GM04503 (cell line): Measurements from ENCODE around the gene CLIC1.
"Not testable (repeated sequence)": the region's sequence is repeated elsewhere in the genome, so short reads cannot be mapped to it uniquely, and the experiment has no call there.

Experiments used
- DNase-seq: peaks from one replicate; pipeline ENCODE4 v3.0.0-alpha.2; 2012; ENCODE audit warnings: low read depth

Gene CLIC1

GRCh38 chr6:31722173-31722572, 14.2 kb downstream of the CLIC1 start:
- no peak for DNase-seq

GRCh38 chr6:31721351-31722020, 14.8 kb downstream of the CLIC1 start, which contains the start of gene LY6G6C:
Gene LY6G6C (minus strand): TSS chr6:31721746. CDS start chr6:31721679, 67 bp downstream.
- no peak for DNase-seq

GRCh38 chr6:31720196-31720770, 16.0 kb downstream of the CLIC1 start:
- DNase-seq: no peak

GRCh38 chr6:31719001-31719400, 17.3 kb downstream of the CLIC1 start:
- DNase-seq: no peak

GRCh38 chr6:31718265-31718664, 18.1 kb downstream of the CLIC1 start:
- DNase-seq: no peak

- no peak for DNase-seq
Measured at GRCh38 chr6:31717499-31718222, 18.7 kb downstream of the CLIC1 start.

GRCh38 chr6:31715022-31715958, 21.0 kb downstream of the CLIC1 start, which contains the start of gene LY6G6D:
Gene LY6G6D (plus strand): TSS chr6:31715348. CDS start chr6:31715356, 8 bp downstream.
- DNase-seq: no peak

- no peak for DNase-seq
Measured at GRCh38 chr6:31713991-31714684, 22.2 kb downstream of the CLIC1 start.

- DNase-seq: no peak
Measured at GRCh38 chr6:31713465-31713864, 22.9 kb downstream of the CLIC1 start.

- no peak for DNase-seq
Measured at GRCh38 chr6:31712296-31712695, 24.0 kb downstream of the CLIC1 start.

GRCh38 chr6:31711233-31711632, 25.1 kb downstream of the CLIC1 start:
- no peak for DNase-seq

GRCh38 chr6:31710523-31711219, 25.7 kb downstream of the CLIC1 start:
- no peak for DNase-seq

- not testable (repeated sequence) for DNase-seq
Measured at GRCh38 chr6:31709157-31709556, 27.2 kb downstream of the CLIC1 start.

GRCh38 chr6:31708224-31708623, 28.1 kb downstream of the CLIC1 start:
- no peak for DNase-seq

- no peak for DNase-seq
Measured at GRCh38 chr6:31707701-31708100, 28.6 kb downstream of the CLIC1 start.

GRCh38 chr6:31706599-31706998, 29.7 kb downstream of the CLIC1 start, which contains the start of gene LY6G6F:
Gene LY6G6F (plus strand): TSS chr6:31706866. CDS start chr6:31706907, 41 bp downstream.
- DNase-seq: no peak

GRCh38 chr6:31705931-31706330, 30.4 kb downstream of the CLIC1 start:
- DNase-seq: no peak

GRCh38 chr6:31702819-31703716, 33.3 kb downstream of the CLIC1 start, which contains the start of gene ABHD16A:
Gene ABHD16A (minus strand): TSS chr6:31703324. CDS start chr6:31703281, 43 bp downstream.
- peak; percentile 87 for DNase-seq

- DNase-seq: no peak
Measured at GRCh38 chr6:31702405-31702818, 33.9 kb downstream of the CLIC1 start.
